ENCODE measurements around the gene RAB25. TPM values are rescaled to one million over a fixed set of nuclear protein-coding genes. Genes with fewer than 3 reads are reported as not detected.
A peak's percentile ranks its signal among the peaks of the same experiment; 100 is the strongest.

RAB25 gene
- total and polyA plus RNA-seq, 2 of the 13 experiments (the other 11 are each of a cell fraction or from before 2014, with no cell fraction given): 0.20 to 0.22 TPM

DNA sequence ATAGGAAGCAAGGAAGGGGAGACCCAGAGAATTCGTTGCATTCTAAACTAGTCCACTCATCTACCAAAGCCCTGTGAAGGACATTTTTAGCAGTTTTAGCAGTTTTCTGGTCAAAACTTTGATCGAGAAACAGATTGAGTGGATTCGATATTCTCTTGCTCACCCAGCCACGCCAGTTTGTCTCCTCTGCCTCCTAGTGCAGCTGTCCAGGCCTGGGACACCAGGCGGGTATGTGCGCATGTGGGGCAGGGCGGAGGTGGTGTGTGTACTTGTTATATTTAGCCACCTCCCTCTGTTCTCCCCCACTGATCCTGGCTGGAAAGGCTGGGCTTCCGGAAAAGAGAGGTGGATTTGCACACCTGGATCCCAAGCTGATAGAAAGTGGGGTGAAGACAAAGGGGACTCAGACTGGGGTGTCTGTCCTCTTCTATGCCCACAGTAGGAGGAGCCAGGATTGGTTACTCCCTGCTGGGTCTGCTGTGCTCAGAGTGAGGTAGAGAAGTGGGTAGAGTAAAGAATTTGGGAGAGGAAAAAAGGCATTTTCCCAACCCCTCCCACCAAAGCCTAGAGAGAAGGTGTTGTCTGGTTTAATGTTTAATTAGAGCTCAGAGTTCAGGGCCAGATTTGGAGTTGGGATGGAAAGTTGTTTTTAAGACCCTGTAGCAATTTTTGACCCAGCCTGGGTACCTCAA lies 57.4 kb downstream of the RAB25 start (continued):
- TF ChIP-seq, protein P1, sequence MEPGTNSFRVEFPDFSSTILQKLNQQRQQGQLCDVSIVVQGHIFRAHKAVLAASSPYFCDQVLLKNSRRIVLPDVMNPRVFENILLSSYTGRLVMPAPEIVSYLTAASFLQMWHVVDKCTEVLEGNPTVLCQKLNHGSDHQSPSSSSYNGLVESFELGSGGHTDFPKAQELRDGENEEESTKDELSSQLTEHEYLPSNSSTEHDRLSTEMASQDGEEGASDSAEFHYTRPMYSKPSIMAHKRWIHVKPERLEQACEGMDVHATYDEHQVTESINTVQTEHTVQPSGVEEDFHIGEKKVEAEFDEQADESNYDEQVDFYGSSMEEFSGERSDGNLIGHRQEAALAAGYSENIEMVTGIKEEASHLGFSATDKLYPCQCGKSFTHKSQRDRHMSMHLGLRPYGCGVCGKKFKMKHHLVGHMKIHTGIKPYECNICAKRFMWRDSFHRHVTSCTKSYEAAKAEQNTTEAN (CRISPR knock-in tag; conservative IDR thresholded peaks at IDR 0.05): peak; percentile 79; the same call in 1 of the 2 replicates
- TF ChIP-seq ATF7-NPFF (CRISPR knock-in tag; IDR thresholded peaks at IDR 0.05; ENCODE audit: low read depth): peak; percentile 24; the same call in 1 of the 2 replicates
- no peak for TF ChIP-seq ZNF607 (CRISPR knock-in tag; IDR thresholded peaks at IDR 0.05; ENCODE audit: borderline replicate concordance)
- TF ChIP-seq, protein P2, sequence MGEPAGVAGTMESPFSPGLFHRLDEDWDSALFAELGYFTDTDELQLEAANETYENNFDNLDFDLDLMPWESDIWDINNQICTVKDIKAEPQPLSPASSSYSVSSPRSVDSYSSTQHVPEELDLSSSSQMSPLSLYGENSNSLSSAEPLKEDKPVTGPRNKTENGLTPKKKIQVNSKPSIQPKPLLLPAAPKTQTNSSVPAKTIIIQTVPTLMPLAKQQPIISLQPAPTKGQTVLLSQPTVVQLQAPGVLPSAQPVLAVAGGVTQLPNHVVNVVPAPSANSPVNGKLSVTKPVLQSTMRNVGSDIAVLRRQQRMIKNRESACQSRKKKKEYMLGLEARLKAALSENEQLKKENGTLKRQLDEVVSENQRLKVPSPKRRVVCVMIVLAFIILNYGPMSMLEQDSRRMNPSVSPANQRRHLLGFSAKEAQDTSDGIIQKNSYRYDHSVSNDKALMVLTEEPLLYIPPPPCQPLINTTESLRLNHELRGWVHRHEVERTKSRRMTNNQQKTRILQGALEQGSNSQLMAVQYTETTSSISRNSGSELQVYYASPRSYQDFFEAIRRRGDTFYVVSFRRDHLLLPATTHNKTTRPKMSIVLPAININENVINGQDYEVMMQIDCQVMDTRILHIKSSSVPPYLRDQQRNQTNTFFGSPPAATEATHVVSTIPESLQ (CRISPR knock-in tag; conservative IDR thresholded peaks at IDR 0.05): no peak
- TF ChIP-seq ZNF589 (CRISPR knock-in tag; conservative IDR thresholded peaks at IDR 0.05): no peak
- TF ChIP-seq ATF7 (IDR thresholded peaks at IDR 0.05): no peak
- TF ChIP-seq ATF7 (CRISPR knock-in tag; IDR thresholded peaks at IDR 0.05): no peak
- no peak for TF ChIP-seq ZNF839 (CRISPR knock-in tag; IDR thresholded peaks at IDR 0.05; ENCODE audit: borderline replicate concordance)
- TF ChIP-seq ZBTB21 (CRISPR knock-in tag; IDR thresholded peaks at IDR 0.05): no peak
- no peak for TF ChIP-seq SMARCC2 (IDR thresholded peaks at IDR 0.05)
- no peak for TF ChIP-seq THYN1 (CRISPR knock-in tag; IDR thresholded peaks at IDR 0.05; ENCODE audit: borderline replicate concordance, low read depth)
- no peak for TF ChIP-seq SOX13 (IDR thresholded peaks at IDR 0.05)
- peak in 1 of 2 experiments; percentile 26; a peak in 1 of 4 replicates for TF ChIP-seq SOX13 (CRISPR knock-in tag; conservative IDR thresholded peaks at IDR 0.05 in 1 of 2, IDR thresholded peaks at IDR 0.05 in 1 of 2)
- no peak for TF ChIP-seq RAD21 (CRISPR knock-in tag; IDR thresholded peaks at IDR 0.05)
- TF ChIP-seq ZKSCAN8 (CRISPR knock-in tag; IDR thresholded peaks at IDR 0.05; ENCODE audit: borderline replicate concordance): no peak
- TF ChIP-seq, protein P3, sequence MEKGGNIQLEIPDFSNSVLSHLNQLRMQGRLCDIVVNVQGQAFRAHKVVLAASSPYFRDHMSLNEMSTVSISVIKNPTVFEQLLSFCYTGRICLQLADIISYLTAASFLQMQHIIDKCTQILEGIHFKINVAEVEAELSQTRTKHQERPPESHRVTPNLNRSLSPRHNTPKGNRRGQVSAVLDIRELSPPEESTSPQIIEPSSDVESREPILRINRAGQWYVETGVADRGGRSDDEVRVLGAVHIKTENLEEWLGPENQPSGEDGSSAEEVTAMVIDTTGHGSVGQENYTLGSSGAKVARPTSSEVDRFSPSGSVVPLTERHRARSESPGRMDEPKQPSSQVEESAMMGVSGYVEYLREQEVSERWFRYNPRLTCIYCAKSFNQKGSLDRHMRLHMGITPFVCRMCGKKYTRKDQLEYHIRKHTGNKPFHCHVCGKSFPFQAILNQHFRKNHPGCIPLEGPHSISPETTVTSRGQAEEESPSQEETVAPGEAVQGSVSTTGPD (CRISPR knock-in tag; IDR thresholded peaks at IDR 0.05): no peak
- no peak for TF ChIP-seq ZNF317 (CRISPR knock-in tag; IDR thresholded peaks at IDR 0.05)
- TF ChIP-seq TBX3 (IDR thresholded peaks at IDR 0.05; ENCODE audit: borderline replicate concordance): no peak
- no peak for TF ChIP-seq ZNF737 (CRISPR knock-in tag; IDR thresholded peaks at IDR 0.05; ENCODE audit: borderline replicate concordance)
- TF ChIP-seq TAF15 (IDR thresholded peaks at IDR 0.05; ENCODE audit: low read depth, low read length, poor library complexity, severe bottlenecking): no peak
- TF ChIP-seq DMAP1 (CRISPR knock-in tag; IDR thresholded peaks at IDR 0.05): no peak; the same call in 1 of the 2 replicates
- no peak for TF ChIP-seq ZSCAN12 (CRISPR knock-in tag; IDR thresholded peaks at IDR 0.05)
- TF ChIP-seq SRF (IDR thresholded peaks at IDR 0.05; ENCODE audit: low read depth, low read length): peak; percentile 49; the same call in 1 of the 2 replicates
- no peak for TF ChIP-seq TCF7L2 (IDR thresholded peaks at IDR 0.05; ENCODE audit: low read depth, low read length)
- TF ChIP-seq NR3C1 (CRISPR knock-in tag; IDR thresholded peaks at IDR 0.05): no peak
- TF ChIP-seq ZNF251 (CRISPR knock-in tag; IDR thresholded peaks at IDR 0.05): no peak
